GM18870 (cell line): Measurements from ENCODE around the gene P3H2.
A peak's percentile ranks its signal among the peaks of the same experiment; 100 is the strongest.
"Not testable (repeated sequence)": the region's sequence is repeated elsewhere in the genome, so short reads cannot be mapped to it uniquely, and the experiment has no call there.

Experiments
- ATAC-seq: cut with Tn5 transposase; IDR thresholded peaks from one replicate; pipeline ENCODE4 v1.9.1; 2021; ENCODE audit warnings: moderate library complexity; ENCODE audit not compliant: unreplicated experiment

The P3H2 gene, protein sequence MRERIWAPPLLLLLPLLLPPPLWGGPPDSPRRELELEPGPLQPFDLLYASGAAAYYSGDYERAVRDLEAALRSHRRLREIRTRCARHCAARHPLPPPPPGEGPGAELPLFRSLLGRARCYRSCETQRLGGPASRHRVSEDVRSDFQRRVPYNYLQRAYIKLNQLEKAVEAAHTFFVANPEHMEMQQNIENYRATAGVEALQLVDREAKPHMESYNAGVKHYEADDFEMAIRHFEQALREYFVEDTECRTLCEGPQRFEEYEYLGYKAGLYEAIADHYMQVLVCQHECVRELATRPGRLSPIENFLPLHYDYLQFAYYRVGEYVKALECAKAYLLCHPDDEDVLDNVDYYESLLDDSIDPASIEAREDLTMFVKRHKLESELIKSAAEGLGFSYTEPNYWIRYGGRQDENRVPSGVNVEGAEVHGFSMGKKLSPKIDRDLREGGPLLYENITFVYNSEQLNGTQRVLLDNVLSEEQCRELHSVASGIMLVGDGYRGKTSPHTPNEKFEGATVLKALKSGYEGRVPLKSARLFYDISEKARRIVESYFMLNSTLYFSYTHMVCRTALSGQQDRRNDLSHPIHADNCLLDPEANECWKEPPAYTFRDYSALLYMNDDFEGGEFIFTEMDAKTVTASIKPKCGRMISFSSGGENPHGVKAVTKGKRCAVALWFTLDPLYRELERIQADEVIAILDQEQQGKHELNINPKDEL

GRCh38 chr3:190120269-190121060, at the start of gene P3H2:
Gene P3H2 (minus strand): TSS chr3:190120897. CDS start chr3:190120731, 166 bp downstream.
- peak; percentile 62 for ATAC-seq

DNA sequence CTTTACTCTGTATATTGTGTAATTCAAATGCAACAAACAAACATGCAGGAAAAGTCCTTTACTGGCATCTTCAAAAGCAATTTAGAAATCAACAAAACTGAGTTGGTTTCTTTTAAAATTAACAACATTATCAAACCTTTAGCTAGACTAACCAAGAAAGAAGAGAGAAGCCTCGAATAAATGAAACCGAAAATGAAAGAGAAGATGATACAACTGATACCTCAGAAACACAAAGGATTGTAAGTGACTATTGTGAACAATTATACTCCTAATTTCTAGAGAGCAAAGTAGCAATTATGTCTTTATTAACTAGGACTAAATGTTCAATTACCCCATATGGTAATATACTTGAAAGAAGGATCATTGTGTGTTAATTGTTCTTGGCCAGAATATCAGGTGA, 49.2 kb upstream of the P3H2 start:
- peak; percentile 84 for ATAC-seq

DNA sequence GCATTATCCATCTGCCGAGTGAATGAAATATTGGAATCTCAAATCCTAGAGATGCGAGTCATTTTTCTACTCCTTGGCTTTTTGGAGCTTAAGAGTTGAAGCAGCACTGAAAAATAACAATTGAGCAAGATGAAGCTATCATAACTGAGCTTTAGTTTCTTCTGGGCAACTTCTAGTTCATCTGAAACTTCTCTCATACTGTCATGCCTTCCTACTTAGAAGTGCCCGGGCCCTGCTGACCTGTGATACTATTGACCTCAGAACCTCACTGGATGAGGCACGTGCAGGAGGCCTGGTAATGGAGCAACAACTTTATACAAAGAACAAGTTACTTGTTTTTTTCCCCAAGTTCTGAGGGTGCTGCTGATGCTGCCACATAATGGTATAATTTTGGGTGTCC, 48.5 kb upstream of the P3H2 start:
- ATAC-seq, result no peak

DNA sequence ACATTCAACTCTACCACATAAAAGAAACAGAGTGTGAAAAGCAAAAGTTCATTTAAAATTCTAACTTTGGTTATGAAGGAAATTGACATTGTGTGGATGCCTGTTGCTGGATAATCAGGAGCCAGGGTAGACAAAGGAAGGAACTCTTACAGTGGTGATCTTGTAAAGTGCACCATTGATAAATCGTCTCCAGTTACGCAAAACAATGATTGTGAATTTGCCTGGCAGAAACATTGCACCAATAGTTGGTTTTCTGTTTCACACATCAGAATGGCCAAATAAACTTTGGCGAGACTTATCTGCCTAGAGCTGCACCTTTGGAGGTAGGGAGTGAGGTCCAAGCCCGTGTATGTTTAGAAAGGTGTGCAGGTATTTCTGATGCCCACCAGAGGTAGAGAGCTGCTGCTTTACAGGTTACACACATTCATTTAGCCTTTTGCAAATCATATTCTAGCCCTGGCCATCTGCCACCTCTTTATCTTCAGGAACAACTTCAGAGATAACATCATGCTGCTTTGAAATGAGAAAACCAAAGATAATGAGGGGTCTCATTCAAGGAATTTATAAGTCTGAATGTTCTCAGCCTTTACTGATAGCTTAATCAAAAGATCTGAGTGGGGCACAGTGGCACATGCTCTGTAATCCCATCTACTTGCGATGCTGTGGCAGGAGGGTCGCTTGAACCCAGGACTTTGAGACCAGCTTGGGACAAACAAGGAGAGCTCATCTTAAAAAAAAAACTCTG, 47.4 kb upstream of the P3H2 start:
- no peak for ATAC-seq

- ATAC-seq, result no peak
These were observed 46.3 kb upstream of the P3H2 start for GRCh38 chr3:190166948-190167347.

GRCh38 chr3:190165253-190165652, 44.6 kb upstream of the P3H2 start:
- ATAC-seq, result no peak

- not testable (repeated sequence) for ATAC-seq
These were observed 41.3 kb upstream of the P3H2 start for GRCh38 chr3:190162013-190162412.

DNA sequence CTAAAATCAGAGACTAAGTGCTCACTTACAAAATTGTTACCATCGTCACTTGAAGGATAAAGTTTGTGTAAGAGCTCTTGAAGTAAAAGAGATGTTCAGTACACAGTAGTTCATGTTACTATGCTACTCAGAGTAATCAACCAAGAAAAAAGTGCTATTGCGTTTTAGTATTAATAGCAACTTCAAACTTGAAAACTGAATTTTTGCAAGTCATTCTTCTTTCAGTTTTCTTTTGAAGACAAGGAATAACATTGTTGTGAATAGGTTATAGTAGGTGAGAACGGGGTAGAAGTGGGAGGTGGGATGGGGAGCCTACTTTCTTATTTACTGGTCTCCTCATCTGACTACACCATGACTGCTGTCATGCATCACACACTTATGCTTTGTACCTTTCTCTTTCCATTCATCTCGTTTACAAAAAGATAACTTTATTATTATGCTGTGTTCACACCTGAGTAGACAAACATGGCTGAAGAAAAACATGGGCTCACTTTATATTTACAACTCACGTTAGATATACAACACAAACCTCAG, 39.3 kb upstream of the P3H2 start:
- no peak for ATAC-seq

DNA sequence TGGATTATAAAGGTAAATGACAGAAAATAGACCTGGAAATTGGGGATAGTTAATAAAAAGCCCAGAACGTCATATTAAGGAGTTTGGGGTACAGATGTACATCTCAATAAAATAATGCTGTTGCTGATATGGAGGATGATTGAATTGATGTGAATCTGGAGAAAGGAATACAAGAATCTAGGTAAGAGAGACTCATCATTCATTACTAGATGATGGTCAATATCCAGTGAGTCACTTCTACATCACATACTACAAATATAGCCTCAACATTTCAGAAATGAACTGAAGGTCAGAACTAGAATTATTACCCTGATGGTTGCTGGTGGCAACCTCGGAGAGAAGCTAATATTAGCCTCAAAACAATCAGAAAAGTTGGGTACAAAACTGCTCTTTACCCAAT, 37.6 kb upstream of the P3H2 start:
- ATAC-seq, result no peak

- ATAC-seq, result no peak
These were observed 35.1 kb upstream of the P3H2 start for GRCh38 chr3:190155752-190156151.

GRCh38 chr3:190150681-190151080, 30.0 kb upstream of the P3H2 start:
- no peak for ATAC-seq

- not testable (repeated sequence) for ATAC-seq
These were observed 29.3 kb upstream of the P3H2 start for GRCh38 chr3:190149830-190150619.

GRCh38 chr3:190144793-190145192, 24.1 kb upstream of the P3H2 start:
- not testable (repeated sequence) for ATAC-seq

- ATAC-seq, result no peak
These were observed 21.3 kb upstream of the P3H2 start for GRCh38 chr3:190142041-190142440.

DNA sequence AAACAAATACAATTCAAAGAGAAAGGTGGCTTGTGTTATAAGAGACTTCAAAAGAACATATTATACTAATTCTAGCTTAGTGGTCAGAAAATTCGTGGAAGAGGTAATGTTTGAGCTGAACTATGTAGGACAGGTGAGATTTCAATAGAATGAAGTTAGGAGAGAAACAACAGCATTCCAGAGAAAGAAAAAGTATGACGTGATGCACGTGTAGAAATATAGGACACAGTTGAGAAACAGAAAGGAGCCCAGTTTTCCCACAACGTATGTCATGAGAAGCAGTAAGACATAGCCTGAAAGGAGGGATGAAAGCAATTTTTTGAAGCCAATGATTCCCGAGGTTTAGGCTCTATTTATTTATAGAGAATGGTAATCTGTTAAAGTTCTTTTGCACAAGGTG, 18.7 kb upstream of the P3H2 start:
- ATAC-seq, result no peak

DNA sequence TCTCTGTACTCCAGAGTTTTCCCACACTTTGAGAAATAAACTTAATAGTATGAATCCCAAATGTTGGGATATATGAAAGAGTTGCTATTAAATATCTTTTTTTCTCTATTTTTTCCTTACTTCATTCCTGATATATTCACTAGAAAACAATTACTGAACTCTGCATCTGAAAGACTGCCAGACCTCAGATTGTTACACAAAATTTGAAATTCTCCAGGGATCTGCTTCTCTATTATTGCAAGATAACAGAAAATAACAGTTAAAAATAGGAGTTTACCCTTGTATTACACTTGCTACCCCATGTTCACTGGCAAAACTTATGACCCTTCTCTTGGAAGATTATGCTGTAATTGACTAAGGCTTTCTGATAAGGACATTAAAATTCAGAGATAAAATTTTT, 11.7 kb upstream of the P3H2 start:
- ATAC-seq, result no peak

- no peak for ATAC-seq
These were observed 10.6 kb upstream of the P3H2 start for GRCh38 chr3:190131329-190131728.

DNA sequence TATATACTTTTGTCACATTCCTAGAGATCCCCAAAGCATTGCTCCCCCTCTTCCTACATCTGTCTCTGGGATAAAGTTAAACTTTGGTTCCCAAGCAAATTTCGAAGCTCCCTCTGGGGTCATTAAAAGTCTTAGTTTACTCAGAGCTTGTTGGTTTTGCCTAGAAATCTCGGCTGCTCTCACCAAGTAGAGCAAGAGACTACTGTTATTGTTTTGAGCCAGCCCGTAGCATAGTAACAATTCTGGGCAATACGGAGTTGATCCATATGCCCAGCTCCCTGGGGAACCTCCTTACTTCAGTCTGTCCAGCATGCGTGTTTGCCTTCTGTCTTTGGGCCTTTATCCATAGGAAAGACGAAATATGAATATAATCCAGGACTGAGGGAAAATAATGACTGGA, 10.0 kb upstream of the P3H2 start:
- ATAC-seq, result no peak

- ATAC-seq, result no peak
These were observed 9.3 kb upstream of the P3H2 start for GRCh38 chr3:190130037-190130436.

DNA sequence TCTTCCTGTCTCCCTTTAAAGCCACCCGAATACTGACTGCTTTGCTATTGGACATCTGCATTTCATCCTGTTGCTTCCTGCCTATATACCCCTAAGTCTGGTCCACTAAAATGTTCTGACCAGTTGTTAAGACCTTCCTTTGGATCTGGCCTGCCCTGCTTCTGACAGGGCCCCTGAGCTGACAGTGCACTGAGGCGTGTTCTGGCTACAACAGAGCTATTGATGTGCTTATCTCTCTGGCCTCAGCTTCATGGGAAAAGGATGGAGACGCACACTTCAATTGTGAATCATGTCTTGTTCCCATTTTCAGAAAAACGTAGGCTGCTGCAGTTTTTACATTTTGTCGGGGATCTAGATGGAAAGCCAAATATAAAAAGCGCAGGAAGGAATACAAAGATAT, 7.1 kb upstream of the P3H2 start:
- ATAC-seq, result no peak
